GM12878 (cell line): Measurements from ENCODE around the gene LCP1. TPM values are rescaled to one million over a fixed set of nuclear protein-coding genes. Genes with fewer than 3 reads are reported as not detected.

Experiments used
- ATAC-seq: fragments of 200-7000 bp; cut with Tn5 transposase; 3 replicates; pipeline ENCODE4 v1.9.1; 2020; ENCODE audit warnings: mild to moderate bottlenecking, moderate library complexity
- BruUV-seq: library from RNA; stranded (reverse); fragments of 400-500 nt; replicated peaks from 2 replicates; lab custom pipeline; 2021; lab: Mats Ljungman, UMichigan
- CTCF ChIA-PET: fragments of 300-600 bp; sonication (Branson Sonifier 250); formaldehyde crosslinking; extraction: SDS; loops from one replicate; lab custom pipeline; 2021; ENCODE audit warnings: inconsistent platforms; lab: Yijun Ruan, JAX
- POLR2A ChIA-PET: fragments of 350-600 bp; formaldehyde crosslinking; extraction: SDS; loops from one replicate; lab custom pipeline; 2021; ENCODE audit warnings: inconsistent platforms; lab: Charles Lee
- RAD21 ChIA-PET: fragments of 300-600 bp; sonication (Branson Sonifier 250); formaldehyde crosslinking; loops from one replicate; lab custom pipeline; 2023; ENCODE audit warnings: antibody characterized with exemption; ENCODE audit not compliant: unreplicated experiment; lab: Charles Lee
- SMC1A ChIA-PET: fragments of 300-600 bp; sonication (Branson Sonifier 250); formaldehyde crosslinking; loops from one replicate; lab custom pipeline; 2023; ENCODE audit not compliant: unreplicated experiment, uncharacterized antibody; lab: Charles Lee
- DNase-seq: peaks from one replicate; pipeline ENCODE4 v3.0.0-alpha.2; 2011; ENCODE audit warnings: low read depth, low spot score
- FAIRE-seq: peaks from 3 replicates; lab custom pipeline; 2011; peaks lifted over from hg19 to GRCh38; lab: Jason Lieb, UNC
- H2AFZ ChIP-seq: 2 replicates; pipeline ENCODE4 v1.6.0; 2011; ENCODE audit warnings: low read depth, low read length, control low read depth; ENCODE audit not compliant: control insufficient read depth
- H3K27ac ChIP-seq: 2 replicates; pipeline ENCODE4 v1.5.1; 2011; ENCODE audit warnings: control low read depth; ENCODE audit not compliant: control insufficient read depth, insufficient read depth
- H3K27me3 ChIP-seq, 2 experiments: replicated peaks in 1 of 2; 2 replicates each; pipeline versions ENCODE4 v1.6.0 to v1.6.1; 2011; ENCODE audit warnings: low read length in 1 of 2; ENCODE audit not compliant: control insufficient read depth in 2 of 2, insufficient read depth in 2 of 2
- H3K36me3 ChIP-seq, 2 experiments: 2 replicates each; pipeline ENCODE4 v1.5.1; 2011; ENCODE audit warnings: low read length in 1 of 2; ENCODE audit not compliant: control insufficient read depth in 2 of 2, insufficient read depth in 2 of 2
- H3K4me1 ChIP-seq: 2 replicates; pipeline ENCODE4 v1.6.1; 2011; ENCODE audit warnings: mild to moderate bottlenecking, low read length, moderate library complexity, mixed read lengths; ENCODE audit not compliant: control insufficient read depth, insufficient read depth
- H3K4me2 ChIP-seq: 2 replicates; pipeline ENCODE4 v1.6.0; 2011; ENCODE audit warnings: control low read depth; ENCODE audit not compliant: control insufficient read depth, insufficient read depth
- H3K4me3 ChIP-seq: fragments of 200-600 bp; sonication (generic); 2 replicates; pipeline ENCODE4 v1.5.1; 2016
- H3K79me2 ChIP-seq: 2 replicates; pipeline ENCODE4 v1.6.0; 2011; ENCODE audit warnings: low read length; ENCODE audit not compliant: control insufficient read depth, insufficient read depth
- H3K9ac ChIP-seq: 2 replicates; pipeline ENCODE4 v1.8.0; 2011; ENCODE audit warnings: low read length, control low read depth, mixed read lengths; ENCODE audit not compliant: control insufficient read depth, insufficient read depth
- H3K9me3 ChIP-seq: replicated peaks from 3 replicates; pipeline ENCODE4 v1.5.1; 2011; ENCODE audit warnings: mild to moderate bottlenecking, low read length; ENCODE audit not compliant: control insufficient read depth, insufficient read depth
- H4K20me1 ChIP-seq: 2 replicates; pipeline ENCODE4 v1.6.0; 2011; ENCODE audit not compliant: control insufficient read depth, insufficient read depth
- ATF7 ChIP-seq: fragments of 450-650 bp; IDR thresholded peaks from 2 replicates; pipeline ENCODE4 v1.6.1; 2016; ENCODE audit warnings: low read depth, mild to moderate bottlenecking
- CHD1 ChIP-seq: IDR thresholded peaks from 2 replicates; pipeline ENCODE4 v1.6.1; 2012; ENCODE audit warnings: low read depth, low read length, improper control_type of control experiment
- CHD2 ChIP-seq: IDR thresholded peaks from 2 replicates; pipeline ENCODE4 v1.6.1; 2011; ENCODE audit warnings: low read depth, low read length, improper control_type of control experiment, borderline replicate concordance
- IKZF2 ChIP-seq, 2 experiments: fragments of 450-650 bp; IDR thresholded peaks; 2 replicates each; pipeline ENCODE4 v1.6.1; 2017; ENCODE audit warnings: mild to moderate bottlenecking in 2 of 2, moderate library complexity in 2 of 2
- MTA2 ChIP-seq: fragments of 450-650 bp; IDR thresholded peaks from 2 replicates; pipeline ENCODE4 v1.6.1; 2016; ENCODE audit warnings: low read depth, mild to moderate bottlenecking, moderate library complexity
- NR2F1 ChIP-seq: fragments of 450-650 bp; conservative IDR thresholded peaks from 2 replicates; pipeline ENCODE4 v1.6.1; 2017; ENCODE audit warnings: mild to moderate bottlenecking
- PML ChIP-seq: IDR thresholded peaks from 2 replicates; pipeline ENCODE4 v1.6.1; 2012; ENCODE audit warnings: low read length, inconsistent platforms
- RELA ChIP-seq: fragments of 450-650 bp; IDR thresholded peaks from 2 replicates; pipeline ENCODE4 v1.8.0; 2014; ENCODE audit warnings: borderline replicate concordance; ENCODE audit not compliant: partially characterized antibody
- WGBS: methylation state at CpG from one replicate; pipeline ENCODE4 v1.1.6; 2016; ENCODE audit warnings: low lambda C conversion rate; ENCODE audit not compliant: insufficient replicate concordance, insufficient coverage; ENCODE audit errors: missing lambda C conversion rate; 5-methylcytosine and 5-hydroxymethylcytosine counted together
- in situ Hi-C: fragments of 300-500 bp; cut with MboI; formaldehyde crosslinking; loops from 9 replicates; pipeline ENCODE4 v1.14.3; 2018; ENCODE audit warnings: mixed read lengths
- intact Hi-C: fragments of 100-400 bp; cut with micrococcal nuclease; formaldehyde crosslinking; loops from one replicate; pipeline ENCODE4 v1.14.2; 2022; ENCODE audit not compliant: unreplicated experiment
- polyA plus RNA-seq, 11 experiments: library from polyadenylated mRNA; depleted of rRNA in 4 of 11; unstranded in 6 of 11; stranded (reverse) in 5 of 11; fragments of >200 nt; fragmentation: Nextera tagmentation in 4 of 11; fragmentation: Illumina TruSeq in 1 of 11; extraction: Ambion mirVana in 4 of 11; extraction: Trizol in 1 of 11; gene quantifications; 1 replicate in 1 of 11; 2 replicates in 10 of 11; pipeline versions ENCODE4 v1.2.1 to v1.2.3, GENCODE V29; 2011 to 2016; ENCODE audit warnings: inconsistent platforms in 2 of 11, missing spikeins in 2 of 11, low read depth in 1 of 11
- total RNA-seq, 4 experiments: library from RNA; depleted of rRNA in 3 of 4; stranded (reverse); fragments of >200 nt in 3 of 4; fragmentation: Illumina TruSeq in 1 of 4; extraction: Trizol in 1 of 4; gene quantifications; 2 replicates each; pipeline versions ENCODE4 v1.2.1 to v1.2.3, GENCODE V29; 2013 to 2021

LCP1 gene
- total and polyA plus RNA-seq, 10 of the 15 experiments (the other 5 are each of a cell fraction or from before 2014, with no cell fraction given): 775 to 2,201 (median 1,556) TPM

DNA sequence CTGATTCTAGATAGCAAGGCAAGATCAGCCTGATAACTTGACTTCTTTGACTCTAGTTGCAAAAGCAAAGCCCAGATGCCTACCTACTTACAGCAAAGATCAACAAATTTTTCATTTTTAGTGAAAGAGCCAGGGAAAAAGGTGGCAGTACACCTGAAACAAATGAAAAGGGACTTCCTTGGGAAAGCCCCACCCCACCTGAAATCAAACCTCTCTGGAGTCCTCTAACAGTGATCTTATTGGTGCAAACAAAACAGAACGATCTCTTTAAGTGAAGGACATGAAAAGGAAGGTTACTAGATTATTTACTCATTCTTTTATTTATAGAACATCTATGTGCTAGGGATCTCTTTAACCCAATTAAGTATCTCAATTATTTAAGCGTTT, 507 bp upstream of the LCP1 start:
- ATAC-seq (peak; percentile 9), FAIRE-seq (no peak), DNase-seq (no peak)
- RAD21 ChIA-PET: interaction anchor here (0.9 to 10.9 kb wide), 8 partner anchors 15 to 558 kb away, joined by 3 to 184 read pairs (median 6); partner anchors contain the start of gene CBY2
- intact Hi-C loops (loop anchor here (1.0 to 5.0 kb wide), 4 partner anchors 15 to 205 kb away; partner anchors contain the start of genes RUBCNL and ZC3H13), in situ Hi-C loops (no loop called here)
- POLR2A ChIA-PET: interaction anchor here (0.7 to 5.4 kb wide), 10 partner anchors 10 to 489 kb away, joined by 3 to 52 read pairs (median 6); partner anchors contain the start of gene CBY2
- H3K4me2 ChIP-seq: peak overlapping the region; percentile 88
- H3K9me3 ChIP-seq: no peaks in the 10 kb centered on the region
- H2AFZ ChIP-seq: peak overlapping the region; percentile 61
- peaks cover 0 to 5% of the 10 kb centered on the region in 2 experiments; a peak in 1 of 4 replicates for H3K36me3 ChIP-seq
- H4K20me1 ChIP-seq: no peaks in the 10 kb centered on the region
- peaks cover 7% of the 10 kb centered on the region for H3K4me1 ChIP-seq
- CTCF ChIA-PET: interaction anchor here (0.8 to 17.1 kb wide), 10 partner anchors 8 to 481 kb away, joined by 3 to 172 read pairs (median 5); no protein-coding TSS in a partner anchor
- no peaks in the 10 kb centered on the region for H3K27me3 ChIP-seq
- SMC1A ChIA-PET: interaction anchor here (0.6 to 14.6 kb wide), 8 partner anchors 18 to 481 kb away, joined by 3 to 295 read pairs (median 3); partner anchors contain the start of genes CBY2 and RUBCNL
- TF ChIP-seq CHD1 (peak; percentile 33; the same call in 1 of the 2 replicates), PML (no peak), CHD2 (no peak), IKZF2 (IDR thresholded peaks at IDR 0.05) (0 out of 4 replicates have a peak, but pooled peaks of 1 of the 2 experiments have one; percentile 3), NR2F1 (0 out of 2 replicates have a peak, but pooled peaks have one; percentile 4), RELA (peak; percentile 17), ATF7 (0 out of 2 replicates have a peak, but pooled peaks have one; percentile 5), MTA2 (peak; percentile 24)
- TSS peak; percentile 98 for BruUV-seq
- H3K4me3 ChIP-seq: peak overlapping the region; percentile 68
- peak overlapping the region; percentile 99 for H3K27ac ChIP-seq
- H3K79me2 ChIP-seq: peaks cover 68% of the 10 kb centered on the region
- WGBS: 0% methylated on average over 2 of the region's 2 CpGs
- H3K9ac ChIP-seq: peak overlapping the region; percentile 94
